Fibroblast of skin of scalp (primary cell): Measurements from ENCODE around the gene NPY5R. TPM values are rescaled to one million over a fixed set of nuclear protein-coding genes. Genes with fewer than 3 reads are reported as not detected.

ENCODE experiments used
- DNase-seq: peaks from one replicate; pipeline ENCODE4 v3.0.0-alpha.2; 2013
- polyA plus RNA-seq, 2 experiments: library from polyadenylated mRNA; unstranded; fragments of 120-200 nt; gene quantifications; one replicate each; pipeline ENCODE4 v1.2.1, GENCODE V29; 2013; ENCODE audit not compliant: insufficient read length in 2 of 2

Gene NPY5R
- polyA plus RNA-seq (2013, experiment 1 of 2; ENCODE audit: insufficient read length): not detected
- polyA plus RNA-seq (2013, experiment 2 of 2; ENCODE audit: insufficient read length): not detected

- DNase-seq: no peak
Measured at GRCh38 chr4:163343604-163344146, at the start of gene NPY5R. TSS of gene NPY5R (plus strand) at chr4:163343892. CDS start at chr4:163350274, 6,382 bp downstream.

- no peak for DNase-seq
Measured at GRCh38 chr4:163295138-163295537, 48.6 kb upstream of the NPY5R start.

GRCh38 chr4:163300445-163300844 is 43.2 kb upstream of the NPY5R start:
- no peak for DNase-seq

- no peak for DNase-seq
Measured at GRCh38 chr4:163303069-163303468, 40.6 kb upstream of the NPY5R start.

- DNase-seq: no peak
Measured at GRCh38 chr4:163309466-163309865, 34.2 kb upstream of the NPY5R start.

GRCh38 chr4:163317110-163317509 is 26.6 kb upstream of the NPY5R start:
- no peak for DNase-seq

GRCh38 chr4:163330916-163331628 is 12.6 kb upstream of the NPY5R start:
- no peak for DNase-seq

- peak; percentile 13 for DNase-seq
Measured at GRCh38 chr4:163331629-163332376, 11.9 kb upstream of the NPY5R start.

- DNase-seq: peak; percentile 76
Measured at GRCh38 chr4:163332526-163333406, 10.9 kb upstream of the NPY5R start, which contains the start of gene NPY1R. TSS of gene NPY1R (minus strand) at chr4:163332596. CDS start at chr4:163326554, 6,042 bp downstream.

GRCh38 chr4:163335384-163335783 is 8.3 kb upstream of the NPY5R start:
- no peak for DNase-seq

GRCh38 chr4:163344147-163345125 is 744 bp downstream of the NPY5R start:
- no peak for DNase-seq

GRCh38 chr4:163350672-163351071 is 7.0 kb downstream of the NPY5R start:
- no peak for DNase-seq

GRCh38 chr4:163353054-163353453 is 9.4 kb downstream of the NPY5R start:
- no peak for DNase-seq

- no peak for DNase-seq
Measured at GRCh38 chr4:163356104-163356503, 12.4 kb downstream of the NPY5R start.

- no peak for DNase-seq
Measured at GRCh38 chr4:163367651-163368050, 24.0 kb downstream of the NPY5R start.

GRCh38 chr4:163372029-163372428 is 28.3 kb downstream of the NPY5R start:
- DNase-seq: no peak

GRCh38 chr4:163378661-163379060 is 35.0 kb downstream of the NPY5R start:
- DNase-seq: no peak

- DNase-seq: no peak
Measured at GRCh38 chr4:163380703-163381102, 37.0 kb downstream of the NPY5R start.

GRCh38 chr4:163382178-163382869 is 38.6 kb downstream of the NPY5R start:
- no peak for DNase-seq

GRCh38 chr4:163384434-163384833 is 40.7 kb downstream of the NPY5R start:
- no peak for DNase-seq
